Hair follicle dermal papilla cell (primary cell): ENCODE data around the gene CDIPT. TPM values are rescaled to one million over a fixed set of nuclear protein-coding genes. Genes with fewer than 3 reads are reported as not detected.

Experiments used
- small RNA-seq: library from RNA; depleted of rRNA; stranded (forward); fragments of <200 nt; gene quantifications from one replicate; pipeline ENCODE3, GENCODE V24; 2012
- total RNA-seq: library from RNA; depleted of rRNA; stranded (reverse); fragments of >200 nt; gene quantifications from 2 replicates; pipeline ENCODE4 v1.2.3, GENCODE V29; 2012

Gene CDIPT, protein sequence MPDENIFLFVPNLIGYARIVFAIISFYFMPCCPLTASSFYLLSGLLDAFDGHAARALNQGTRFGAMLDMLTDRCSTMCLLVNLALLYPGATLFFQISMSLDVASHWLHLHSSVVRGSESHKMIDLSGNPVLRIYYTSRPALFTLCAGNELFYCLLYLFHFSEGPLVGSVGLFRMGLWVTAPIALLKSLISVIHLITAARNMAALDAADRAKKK
- 108 and 112 TPM in 2 replicates for total RNA-seq

DNA sequence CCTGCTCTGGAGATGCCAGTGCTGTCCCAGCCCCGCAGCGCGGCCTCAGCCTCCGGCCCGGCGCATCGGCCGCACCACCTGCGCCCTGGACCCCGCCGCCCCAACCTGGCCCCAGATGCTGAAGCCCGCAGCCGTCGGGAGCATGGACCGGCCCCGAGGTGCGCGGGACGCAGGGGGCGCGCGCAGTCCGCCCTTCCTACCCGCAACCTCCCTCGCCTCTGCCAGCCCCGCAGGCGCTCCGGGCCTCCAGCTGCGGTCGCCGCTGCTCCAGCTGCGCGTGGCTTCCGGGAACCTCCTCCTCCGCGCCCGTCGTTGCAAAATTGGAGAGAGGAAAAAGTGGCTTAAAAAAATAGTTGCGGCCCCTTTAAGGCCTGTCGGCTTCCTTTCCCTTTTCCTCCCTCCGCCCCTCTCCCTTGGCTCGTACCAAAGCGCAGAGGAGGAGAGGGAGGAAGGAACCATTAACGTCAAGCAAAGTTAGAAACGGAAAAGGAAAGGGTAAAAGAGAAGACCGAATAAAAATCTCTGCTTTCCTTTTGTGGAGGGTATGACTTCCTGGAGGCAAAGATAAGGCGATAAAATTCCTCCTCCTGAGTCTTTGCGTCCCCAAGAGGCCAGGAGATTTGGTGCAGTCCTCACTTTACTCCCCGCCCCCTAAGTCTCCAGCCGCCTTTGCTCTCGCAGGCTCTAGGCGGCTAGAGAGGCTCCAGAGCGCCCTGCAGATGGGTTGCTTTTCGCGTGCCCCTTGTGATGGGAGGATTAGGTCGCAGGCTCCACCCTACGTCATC, at the start of gene CDIPT:
Gene CDIPT, minus strand, starts transcription at position 343 of the 785 bp plus-strand sequence. CDS start 369 bp downstream, outside the sequence.

DNA sequence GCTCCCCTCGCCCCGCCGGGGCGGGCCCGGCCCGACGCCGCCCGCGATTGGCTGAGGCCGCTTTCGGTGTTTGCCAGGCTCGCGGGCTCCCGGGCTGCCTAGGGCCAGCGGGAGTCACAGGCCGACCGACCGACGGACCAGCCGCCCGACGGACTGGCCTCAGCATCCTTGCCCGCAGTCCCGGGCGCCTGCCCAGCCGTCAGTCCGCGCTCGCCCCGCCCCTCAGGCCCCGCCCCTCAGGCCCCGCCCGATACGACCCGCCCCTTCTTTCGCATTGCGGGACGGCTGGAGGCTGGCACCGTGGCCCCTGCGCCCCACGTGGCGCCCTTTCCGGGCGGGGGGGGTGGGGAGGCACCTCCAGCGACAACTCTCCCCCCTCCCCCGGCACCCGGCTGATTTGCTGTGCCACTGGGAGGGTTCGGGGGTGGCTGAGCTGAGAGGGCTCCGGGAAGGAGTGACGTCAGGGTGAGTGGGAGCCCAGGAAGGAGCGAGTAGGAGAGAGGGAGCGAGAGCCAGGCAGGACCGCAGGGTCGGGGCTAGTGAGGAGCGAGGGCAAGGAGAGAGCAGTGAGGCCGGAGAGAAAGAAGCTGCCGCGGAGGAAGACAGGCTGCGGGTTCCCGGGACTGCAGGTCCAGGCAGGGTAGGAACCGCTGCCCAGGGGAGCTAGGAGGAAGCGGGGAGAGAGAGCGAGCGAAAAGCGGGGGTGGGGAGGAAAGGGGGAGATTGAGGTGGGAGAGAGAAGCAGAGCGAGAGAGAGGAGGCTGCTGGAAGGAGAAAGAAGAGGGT, 37.3 kb upstream of the CDIPT start, which contains the start of gene ASPHD1:
Gene ASPHD1, plus strand, starts transcription at position 387 of the 786 bp plus-strand sequence. CDS start 484 bp downstream, outside the sequence.

DNA sequence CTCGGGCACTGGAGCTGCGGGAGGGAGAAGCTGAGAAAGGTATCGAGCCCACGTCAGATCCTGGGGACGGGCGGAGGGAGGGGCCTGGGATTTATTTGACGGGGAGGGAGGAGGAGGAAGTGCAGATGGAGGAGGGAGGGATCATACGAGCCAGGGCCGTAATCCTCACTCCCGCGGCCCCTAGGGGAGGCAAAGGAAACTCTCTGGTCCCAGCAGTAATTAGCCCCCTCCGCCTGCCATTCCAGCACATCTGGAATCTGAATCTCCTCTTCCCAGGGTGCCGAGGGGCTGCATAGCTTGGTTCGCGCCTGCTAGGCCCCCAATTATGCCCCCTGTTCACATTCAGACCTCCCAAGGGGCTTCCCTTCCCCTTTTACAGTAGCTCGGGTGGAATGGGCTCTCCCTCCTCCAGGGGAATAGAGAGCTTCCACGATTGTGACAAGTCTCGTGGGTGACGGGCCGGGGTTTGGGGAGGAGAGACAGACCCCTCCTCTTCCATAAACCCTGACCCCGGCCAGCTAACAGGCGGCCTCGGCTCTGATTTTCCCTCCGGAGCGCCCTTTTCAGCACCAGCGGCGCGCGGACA, 36.6 kb upstream of the CDIPT start, which contains the start of gene SEZ6L2:
Gene SEZ6L2, minus strand, starts transcription at position 35 of the 586 bp plus-strand sequence. CDS start 531 bp downstream, outside the sequence.

GRCh38 chr16:29820271-29820701, 42.7 kb downstream of the CDIPT start, which contains the start of gene MVP:
Gene MVP (plus strand): TSS chr16:29820462. CDS start chr16:29830550, 10,088 bp downstream.

GRCh38 chr16:29815793-29816693, 47.0 kb downstream of the CDIPT start, which contains the start of gene PAGR1:
Gene PAGR1 (plus strand): TSS chr16:29816152. CDS start chr16:29816526, 374 bp downstream.

DNA sequence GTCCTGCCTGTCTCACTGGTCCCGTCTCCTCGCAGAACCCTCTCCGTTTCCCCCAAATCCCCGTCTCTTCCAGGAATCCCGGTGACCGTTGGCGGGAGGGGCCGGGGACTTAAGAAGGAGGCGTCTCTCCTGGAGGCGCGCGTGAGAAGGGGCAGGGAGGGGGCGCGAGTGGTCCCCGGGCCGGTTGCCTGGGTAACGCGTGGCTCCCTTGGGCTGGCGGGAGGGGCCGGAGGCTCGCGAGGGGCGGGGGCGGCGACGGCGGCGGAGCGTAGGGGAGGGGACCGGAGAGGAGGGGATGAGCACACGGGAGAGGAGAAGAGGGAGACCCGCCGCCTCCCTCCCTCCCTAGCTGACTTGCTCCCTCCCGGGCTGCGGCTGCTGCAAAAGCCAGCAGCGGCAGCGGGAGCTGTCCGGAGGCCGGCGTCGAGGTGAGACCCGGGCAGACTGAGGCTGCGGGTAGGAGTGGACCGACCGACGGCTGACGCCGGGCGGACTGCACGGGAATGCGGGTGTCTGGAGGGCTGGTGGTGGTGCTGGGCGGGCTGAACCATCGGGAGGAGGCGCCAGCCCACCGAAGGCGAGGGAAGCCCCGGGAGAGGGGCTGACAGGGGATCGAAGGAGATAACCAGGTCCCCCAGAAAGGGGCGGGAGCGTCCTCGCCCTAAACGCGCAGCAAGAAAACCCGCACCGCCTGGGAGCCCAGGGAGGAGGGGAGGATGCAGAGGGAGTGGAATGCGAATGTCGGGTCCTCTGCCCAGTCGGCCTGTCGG, 50.9 kb downstream of the CDIPT start, which contains the start of gene PRRT2:
Gene PRRT2, plus strand, starts transcription at position 298 of the 770 bp plus-strand sequence. CDS start 862 bp downstream, outside the sequence.

Small RNA genes lying within 50 kb of the gene (small RNA-seq; reads per million reads assigned to genes)
- gene AC009133.6 (not detected), gene AC120114.4 (not detected)

Other genes with a start within 250 kb of the CDIPT start
- gene SPN, start 200.0 kb downstream of the CDIPT start, total RNA-seq, result not detected in 2 replicates
- gene QPRT, start 184.0 kb downstream of the CDIPT start, total RNA-seq, result 33.4 and 45.3 TPM in 2 replicates
- 1.3 and 1.6 TPM in 2 replicates for gene C16orf54, start 117.2 kb downstream of the CDIPT start, total RNA-seq
- gene ZG16, start 85.0 kb downstream of the CDIPT start, total RNA-seq, result not detected in 2 replicates
- gene KIF22, start 72.5 kb downstream of the CDIPT start, total RNA-seq, result 8.4 and 8.8 TPM in 2 replicates
- gene MAZ, start 56.7 kb downstream of the CDIPT start, total RNA-seq, result 145 and 209 TPM in 2 replicates
- 5.2 and 6.5 TPM in 2 replicates for gene PRRT2, start 51.0 kb downstream of the CDIPT start, total RNA-seq
- gene PAGR1, start 47.1 kb downstream of the CDIPT start, total RNA-seq, result 21.1 TPM in 2 replicates
- 392 and 503 TPM in 2 replicates for gene MVP, start 42.8 kb downstream of the CDIPT start, total RNA-seq
- gene SEZ6L2, start 36.3 kb upstream of the CDIPT start, total RNA-seq, result 0.85 and 1.1 TPM in 2 replicates
- gene ASPHD1, start 37.3 kb upstream of the CDIPT start, total RNA-seq, result 1.5 and 2.1 TPM in 2 replicates
- 11.9 and 13.3 TPM in 2 replicates for gene KCTD13, start 63.0 kb upstream of the CDIPT start, total RNA-seq
- gene TMEM219, start 98.9 kb upstream of the CDIPT start, total RNA-seq, result 76.1 and 95.6 TPM in 2 replicates
- gene TAOK2, start 110.6 kb upstream of the CDIPT start, total RNA-seq, result 61.0 and 61.7 TPM in 2 replicates
- gene HIRIP3, start 132.4 kb upstream of the CDIPT start, total RNA-seq, result 3.7 and 7.4 TPM in 2 replicates
- gene INO80E, start 133.0 kb upstream of the CDIPT start, total RNA-seq, result 22.2 and 42.6 TPM in 2 replicates
- gene DOC2A, start 147.8 kb upstream of the CDIPT start, total RNA-seq, result not detected in 2 replicates
- gene C16orf92, start 160.0 kb upstream of the CDIPT start, total RNA-seq, result not detected in 2 replicates
- gene TLCD3B, start 168.0 kb upstream of the CDIPT start, total RNA-seq, result 0.12 TPM in 1 of 2 replicates, not detected in the other
- 648 and 853 TPM in 2 replicates for gene ALDOA, start 202.5 kb upstream of the CDIPT start, total RNA-seq
- 163 and 189 TPM in 2 replicates for gene PPP4C, start 212.8 kb upstream of the CDIPT start, total RNA-seq
- gene TBX6, start 228.7 kb upstream of the CDIPT start, total RNA-seq, result 0.32 and 0.36 TPM in 2 replicates
- 25.8 and 26.2 TPM in 2 replicates for gene YPEL3, start 233.0 kb upstream of the CDIPT start, total RNA-seq